GM21528 (cell line): ENCODE measurements around the gene APIP.
"Not testable (repeated sequence)": the region's sequence is repeated elsewhere in the genome, so short reads cannot be mapped to it uniquely, and the experiment has no call there.

ENCODE experiments used
- ATAC-seq: cut with Tn5 transposase; IDR thresholded peaks from one replicate; pipeline ENCODE4 v1.9.1; 2021; ENCODE audit warnings: mild to moderate bottlenecking, moderate library complexity; ENCODE audit not compliant: unreplicated experiment, low FRiP score

Gene APIP

DNA sequence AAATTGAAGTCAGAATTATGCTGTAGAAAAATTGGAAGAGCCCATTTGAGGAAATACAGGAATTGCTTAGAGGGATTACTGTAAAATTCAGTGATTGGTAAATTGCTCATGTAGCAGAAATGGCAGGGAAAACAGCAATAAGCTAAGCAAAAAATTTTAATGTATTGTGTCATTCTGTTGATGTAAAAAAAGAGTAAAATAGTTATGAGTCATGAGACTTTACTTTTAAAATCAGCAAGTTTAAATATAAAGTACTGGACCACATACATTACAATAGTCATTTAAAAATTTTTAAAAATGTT, 10.6 kb upstream of the APIP start:
- no peak for ATAC-seq

DNA sequence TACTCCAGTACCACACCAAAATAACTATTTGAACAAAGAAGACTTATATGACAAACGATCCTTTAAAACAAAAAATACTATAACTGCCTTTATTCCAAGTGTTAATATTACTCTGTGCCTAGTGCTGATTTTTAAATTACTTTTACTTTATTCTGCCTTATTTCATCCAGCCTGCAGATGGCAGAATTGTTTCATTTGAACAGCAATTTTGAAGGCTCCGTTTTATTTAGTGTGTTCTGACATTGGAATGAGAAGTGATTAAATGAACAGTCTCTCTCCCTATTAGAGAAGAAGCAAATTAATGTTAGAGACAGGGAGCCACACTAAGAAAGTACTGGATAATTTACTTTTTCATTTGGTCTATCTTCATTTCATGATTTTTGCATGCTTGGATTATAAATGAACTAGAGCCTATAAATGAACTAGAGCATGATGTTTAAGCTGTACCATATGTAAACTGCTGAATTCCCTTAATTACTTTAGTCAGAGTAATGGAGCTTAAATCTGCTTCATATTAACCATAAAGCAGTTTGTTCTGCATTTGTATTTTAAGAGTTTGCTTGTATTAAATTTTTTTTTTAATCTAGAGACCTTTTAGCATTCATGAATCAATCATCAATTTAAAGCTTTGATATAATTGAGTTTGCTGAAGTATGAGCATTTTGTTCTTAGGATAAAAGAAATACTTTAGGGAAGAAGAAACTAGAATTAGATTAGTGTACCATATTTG, 10.1 kb upstream of the APIP start:
- ATAC-seq, result no peak

DNA sequence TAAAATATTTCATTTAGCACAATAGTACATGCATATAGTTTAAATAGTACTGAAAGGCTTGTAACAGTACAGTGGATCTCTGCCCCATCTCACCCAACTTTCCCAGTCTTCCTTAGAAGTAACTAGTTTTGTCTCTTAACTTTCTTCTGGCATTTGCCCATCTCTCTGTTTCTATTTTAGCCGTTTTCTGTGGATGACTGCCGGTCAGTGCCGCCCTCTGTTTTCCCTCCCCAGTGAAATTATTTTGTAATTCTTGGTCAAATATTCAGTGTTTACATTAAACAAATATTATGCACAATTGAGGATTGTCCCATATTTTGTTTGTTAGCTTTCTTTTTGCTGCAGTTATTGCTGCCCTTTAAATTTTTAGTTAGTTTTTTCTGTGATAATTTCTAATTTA, 8.5 kb upstream of the APIP start:
- no peak for ATAC-seq

DNA sequence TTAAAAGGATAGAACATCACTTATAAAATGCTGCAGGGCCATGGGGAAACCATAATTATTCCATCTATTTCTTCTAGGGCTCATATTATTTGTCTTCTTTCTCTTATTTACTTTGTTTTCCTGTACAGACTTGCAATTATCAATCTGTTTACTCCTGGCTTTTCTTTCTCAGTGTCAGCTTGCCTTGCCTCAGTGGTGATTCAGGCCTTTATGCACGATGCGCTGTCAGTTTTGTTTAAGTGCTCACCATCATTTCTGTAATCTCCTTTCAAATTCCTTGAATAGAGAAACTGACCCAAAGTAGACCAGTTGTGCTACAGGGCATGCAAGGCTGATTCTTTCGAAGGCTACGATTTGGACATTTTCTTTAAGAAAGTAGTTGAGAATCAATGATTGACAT, 5.0 kb upstream of the APIP start:
- no peak for ATAC-seq

DNA sequence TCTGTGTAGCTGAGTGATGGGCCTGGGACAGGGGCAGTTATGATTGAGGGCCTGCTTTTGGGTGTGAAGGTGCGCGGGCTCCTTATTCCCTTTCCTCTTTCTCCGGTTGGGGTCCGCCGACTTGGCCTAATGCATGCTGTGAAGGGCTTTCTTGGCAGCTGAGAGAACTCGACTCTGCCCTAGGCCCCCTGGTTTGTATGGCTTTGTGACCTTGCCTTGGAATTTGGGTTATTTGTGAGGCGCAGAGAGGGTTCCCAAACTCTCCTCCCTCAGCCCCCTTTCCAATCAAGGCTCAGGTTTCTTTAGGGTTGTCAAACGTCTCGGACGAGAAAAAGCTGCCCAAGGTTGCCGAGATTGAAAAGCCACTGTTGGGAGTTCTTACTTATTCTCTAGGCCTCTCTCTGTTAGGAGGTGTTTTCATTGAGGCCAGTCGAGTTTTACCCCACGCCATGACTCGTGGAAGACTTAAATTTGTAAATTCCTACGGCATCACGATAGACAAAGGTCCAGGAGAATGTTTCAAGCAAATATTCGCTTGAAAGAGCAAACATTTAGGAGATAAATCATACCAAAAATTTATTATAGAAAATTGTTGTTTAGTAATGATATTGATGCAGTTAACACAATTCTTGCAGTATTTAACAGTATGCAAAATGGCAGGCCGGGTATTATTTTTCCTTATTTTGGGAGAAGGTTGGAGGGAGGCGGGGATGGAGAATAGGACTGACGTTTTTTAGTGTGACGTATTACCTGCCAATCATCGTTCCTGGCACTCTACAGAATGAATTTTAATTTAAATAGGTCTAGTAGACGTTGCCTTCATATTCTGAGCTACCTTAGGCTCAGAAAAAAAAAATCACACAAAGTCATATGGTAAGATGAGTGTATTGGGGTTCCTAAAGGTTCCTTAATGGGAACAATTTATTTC, 928 bp upstream of the APIP start:
- ATAC-seq, result peak; percentile 37

DNA sequence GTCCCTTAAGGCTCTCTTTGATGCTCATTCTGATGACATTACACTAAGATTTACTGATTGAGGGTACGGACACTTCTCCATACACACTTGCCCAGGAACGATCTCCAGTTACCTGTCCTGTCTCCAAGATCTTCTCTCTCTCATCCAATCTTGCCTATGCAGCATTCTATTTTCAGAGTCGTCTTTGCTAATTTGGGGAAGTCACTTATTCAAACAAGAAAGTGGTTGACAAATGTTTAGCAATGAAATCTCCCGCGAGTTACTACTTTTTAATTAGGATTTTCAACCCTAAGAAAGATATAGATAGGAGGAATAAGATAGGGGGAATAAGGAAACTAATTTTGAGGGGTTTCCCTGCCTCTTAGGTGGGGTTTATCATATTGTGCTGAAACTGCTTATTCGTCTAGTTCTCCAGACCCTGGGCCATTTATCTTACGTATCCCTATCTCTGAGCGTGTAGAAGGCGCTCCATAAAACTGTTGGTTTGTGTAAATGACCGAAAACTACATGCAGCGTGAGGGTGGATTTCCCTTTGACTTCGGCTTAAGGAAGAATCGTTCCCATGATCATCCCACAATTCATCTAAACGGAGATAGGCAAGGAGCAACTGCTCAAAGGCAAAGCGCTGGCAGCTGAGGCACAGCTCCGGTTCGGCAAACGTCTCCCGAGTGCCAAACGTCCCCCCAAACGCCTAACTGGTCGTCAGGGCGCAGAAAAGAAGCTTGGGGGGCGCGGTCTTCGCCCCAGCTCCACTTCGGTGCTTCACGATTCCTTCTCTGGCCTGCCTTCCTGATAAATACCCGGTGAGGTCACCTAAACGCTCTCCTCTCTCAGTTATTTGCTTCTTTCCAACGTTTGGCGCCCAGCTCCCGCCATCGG, 804 bp downstream of the APIP start:
- ATAC-seq, result peak; percentile 13

DNA sequence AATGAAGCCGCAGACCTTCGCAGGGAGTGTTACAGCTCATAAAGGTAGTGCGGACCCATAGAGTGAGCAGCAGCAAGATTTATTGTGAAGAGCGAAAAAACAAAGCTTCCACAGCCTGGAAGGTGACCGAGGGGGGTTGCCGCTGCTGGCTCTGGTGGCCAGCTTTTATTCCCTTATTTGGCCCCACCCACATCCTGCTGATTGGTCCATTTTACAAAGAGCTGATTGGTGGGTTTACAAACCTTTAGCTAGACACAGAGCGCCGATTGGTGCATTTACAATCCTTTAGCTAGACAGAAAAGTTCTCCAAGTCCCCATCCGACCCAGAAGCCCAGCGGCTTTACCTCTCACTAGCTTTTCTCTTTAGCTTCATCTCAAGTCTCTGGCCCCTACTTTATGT, 2.6 kb downstream of the APIP start:
- not testable (repeated sequence) for ATAC-seq

DNA sequence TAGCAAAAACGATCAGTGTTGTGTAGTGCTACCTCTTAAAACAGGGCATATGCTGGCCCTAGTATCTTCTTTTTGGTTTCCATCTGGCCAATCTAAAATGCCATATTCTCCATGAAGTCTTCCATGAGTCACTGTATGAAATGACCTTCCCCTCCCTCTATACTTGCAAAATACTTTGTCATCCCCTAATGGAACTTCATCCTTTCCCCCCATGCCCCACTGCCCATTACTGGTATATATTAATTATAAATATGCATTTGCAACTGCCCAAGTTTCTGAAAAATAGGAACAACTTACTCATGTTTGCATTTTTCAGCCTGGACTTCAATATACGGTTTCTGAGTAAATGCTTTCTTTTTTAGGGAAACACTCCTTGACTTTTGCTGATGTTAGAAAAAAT, 4.5 kb downstream of the APIP start:
- ATAC-seq, result no peak

DNA sequence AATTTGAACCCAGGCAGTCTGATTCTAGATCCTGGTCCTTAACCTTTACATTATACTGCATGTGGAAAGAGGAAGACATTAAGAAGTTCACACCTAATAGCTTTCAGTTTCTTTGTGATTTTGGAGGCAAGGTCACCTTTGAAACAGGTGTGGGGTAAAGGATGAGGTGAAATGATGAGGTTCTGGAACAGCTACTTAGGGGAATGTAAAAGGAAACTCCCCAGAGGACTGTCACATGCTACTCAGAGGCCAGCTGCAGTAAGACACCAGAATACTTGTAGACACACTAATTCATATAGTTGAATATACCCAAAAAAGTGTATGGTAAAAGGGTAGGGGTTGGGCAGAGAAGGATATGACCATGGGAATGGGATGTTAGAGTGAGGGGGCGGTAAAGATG, 5.4 kb downstream of the APIP start:
- ATAC-seq, result no peak

DNA sequence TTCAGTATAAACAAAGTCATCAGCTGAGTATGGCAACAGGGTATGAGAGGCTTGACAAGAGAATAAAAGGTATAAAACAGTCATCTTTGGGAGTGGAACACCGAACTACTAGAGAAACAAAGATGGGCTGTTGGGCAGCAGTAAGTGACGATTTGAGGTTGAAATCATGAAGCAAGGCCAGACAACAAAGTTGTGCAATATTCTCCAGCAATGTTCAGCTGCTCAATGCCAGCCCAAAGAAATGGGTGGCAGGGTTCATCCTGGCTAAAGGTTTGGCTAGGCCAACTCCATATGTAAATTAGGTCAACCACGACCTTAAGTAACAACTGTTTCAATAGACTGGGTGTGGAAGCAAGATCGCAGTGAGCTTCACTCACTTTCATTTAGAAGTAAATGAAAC, 6.2 kb downstream of the APIP start:
- ATAC-seq, result no peak

DNA sequence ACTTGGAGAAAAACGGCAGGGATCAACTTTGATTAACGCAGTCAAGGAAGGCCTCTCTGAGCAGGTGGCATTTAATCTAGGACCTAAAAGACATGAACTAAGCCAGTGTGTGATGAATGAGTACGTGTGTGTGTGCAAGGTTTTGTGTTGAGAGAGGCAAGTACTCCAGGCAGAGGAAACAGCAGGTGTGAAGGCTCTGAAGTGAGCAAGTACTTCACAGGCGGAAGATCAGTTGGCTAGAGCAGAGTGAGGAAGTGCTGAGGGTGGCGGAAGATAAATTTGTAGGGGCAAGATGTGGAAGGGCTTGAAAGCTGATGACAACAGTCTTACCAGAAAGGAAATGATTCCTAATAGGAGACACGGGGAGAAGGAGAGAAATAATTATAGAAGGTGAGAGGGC, 6.8 kb downstream of the APIP start:
- no peak for ATAC-seq

DNA sequence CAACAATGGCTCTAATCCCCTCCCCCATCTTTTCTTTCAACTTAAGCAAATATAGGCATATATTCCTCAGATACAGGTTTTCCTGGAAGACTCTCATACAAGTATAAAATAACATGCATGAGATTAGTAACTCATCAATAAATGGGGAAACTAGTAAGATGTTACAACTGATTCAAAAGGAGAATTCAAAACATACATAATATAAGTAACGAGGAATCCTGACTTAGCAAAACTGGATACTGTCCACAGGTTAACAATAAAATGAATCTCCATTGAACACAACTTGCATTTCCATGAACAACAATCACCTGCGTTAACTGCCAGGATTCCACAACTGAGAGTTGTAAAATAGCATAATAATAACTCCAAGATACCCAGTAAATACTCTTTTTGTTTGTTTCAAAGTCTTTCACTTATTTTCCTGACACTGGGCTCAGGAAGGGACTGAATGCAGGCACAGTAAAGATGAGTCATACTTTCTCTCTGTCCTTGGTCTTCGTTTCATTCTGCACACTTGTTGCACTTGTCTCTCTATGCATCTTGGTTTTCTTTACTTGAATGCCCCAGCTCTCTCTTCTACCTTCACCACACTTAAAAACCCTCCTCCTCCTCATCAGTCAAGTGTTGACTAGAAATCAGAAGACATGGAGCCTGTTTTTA, 8.1 kb downstream of the APIP start:
- no peak for ATAC-seq

DNA sequence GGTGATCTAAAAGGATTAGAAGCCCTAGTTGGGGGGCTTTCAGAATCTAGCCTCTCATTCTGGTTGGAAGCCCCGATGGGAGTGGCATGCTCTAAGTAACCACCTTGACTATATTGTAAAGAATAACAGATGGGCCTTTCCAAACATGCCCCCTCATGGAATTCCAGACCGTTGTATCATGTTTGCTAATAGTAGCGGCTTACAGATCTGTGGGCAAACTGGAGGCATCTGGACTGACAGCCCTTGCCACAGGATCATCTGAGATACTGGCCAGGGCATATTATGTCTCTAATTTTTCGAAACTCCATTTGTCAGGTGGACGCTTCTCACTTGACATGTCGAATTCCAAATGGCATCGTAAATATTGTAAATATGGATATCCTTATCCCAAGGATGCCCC, 10.5 kb downstream of the APIP start:
- ATAC-seq, result no peak

DNA sequence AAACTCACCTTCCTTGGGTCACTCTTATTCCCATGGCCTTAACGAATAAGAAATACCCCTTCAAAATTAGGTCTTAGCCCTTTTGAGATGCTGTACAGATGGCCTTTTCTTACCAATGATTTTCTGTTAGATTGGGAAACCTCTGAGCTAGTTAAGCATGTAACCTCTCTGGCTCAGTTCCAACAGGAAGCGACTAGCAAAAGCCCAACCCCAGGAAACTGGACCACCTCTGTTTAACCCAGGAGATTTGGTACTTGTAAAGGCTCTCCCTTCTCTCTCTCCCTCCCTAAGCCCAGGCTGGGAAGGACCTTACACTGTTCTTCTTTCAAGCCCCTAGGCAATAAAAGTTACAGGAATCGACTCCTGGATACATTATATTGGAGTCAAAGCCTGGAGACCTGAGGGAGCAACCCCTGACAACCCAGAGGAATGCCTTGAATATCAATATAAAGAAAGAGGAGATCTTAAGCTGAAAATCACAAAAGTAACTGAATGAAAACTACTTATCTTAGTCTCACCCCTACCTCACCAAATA, 11.7 kb downstream of the APIP start:
- ATAC-seq, result no peak

DNA sequence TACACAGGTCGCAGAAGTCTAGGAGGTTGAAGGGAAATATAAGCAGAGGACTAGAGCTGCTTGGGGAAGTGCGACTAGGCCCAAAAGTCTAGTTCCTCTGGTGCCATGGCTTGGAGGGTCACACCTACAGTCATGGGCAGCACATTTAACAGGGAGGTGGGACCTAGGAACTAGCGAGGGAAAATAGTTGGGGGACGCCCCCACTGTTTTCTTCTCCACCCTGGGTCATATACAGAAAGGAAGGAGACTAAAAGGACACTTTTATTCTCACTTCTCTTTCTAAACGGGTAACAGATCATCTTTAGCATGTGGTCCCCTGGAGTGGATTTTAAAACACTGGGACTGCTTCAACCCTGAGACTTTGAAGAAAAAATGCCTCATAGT, 16.6 kb downstream of the APIP start:
- no peak for ATAC-seq

DNA sequence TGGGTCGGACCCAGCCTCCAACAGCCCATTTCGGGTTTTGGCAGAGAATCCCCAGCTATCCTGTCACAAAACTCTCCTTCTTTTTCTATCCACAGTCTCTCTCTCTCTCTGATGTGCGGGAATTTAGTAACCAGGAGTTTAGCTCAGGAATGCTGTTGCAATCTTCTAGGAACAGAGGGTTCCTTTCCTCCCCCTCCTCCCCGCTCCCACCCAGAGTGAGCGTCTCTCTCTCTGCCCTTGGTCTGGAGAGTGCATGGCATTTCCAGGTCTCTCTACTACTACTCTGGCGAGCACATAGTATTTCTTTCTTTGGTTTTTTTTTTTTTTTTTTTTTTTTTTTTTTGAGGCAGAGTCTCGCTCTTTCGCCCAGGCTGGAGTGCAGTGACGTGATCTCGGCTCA, 17.7 kb downstream of the APIP start:
- no peak for ATAC-seq

DNA sequence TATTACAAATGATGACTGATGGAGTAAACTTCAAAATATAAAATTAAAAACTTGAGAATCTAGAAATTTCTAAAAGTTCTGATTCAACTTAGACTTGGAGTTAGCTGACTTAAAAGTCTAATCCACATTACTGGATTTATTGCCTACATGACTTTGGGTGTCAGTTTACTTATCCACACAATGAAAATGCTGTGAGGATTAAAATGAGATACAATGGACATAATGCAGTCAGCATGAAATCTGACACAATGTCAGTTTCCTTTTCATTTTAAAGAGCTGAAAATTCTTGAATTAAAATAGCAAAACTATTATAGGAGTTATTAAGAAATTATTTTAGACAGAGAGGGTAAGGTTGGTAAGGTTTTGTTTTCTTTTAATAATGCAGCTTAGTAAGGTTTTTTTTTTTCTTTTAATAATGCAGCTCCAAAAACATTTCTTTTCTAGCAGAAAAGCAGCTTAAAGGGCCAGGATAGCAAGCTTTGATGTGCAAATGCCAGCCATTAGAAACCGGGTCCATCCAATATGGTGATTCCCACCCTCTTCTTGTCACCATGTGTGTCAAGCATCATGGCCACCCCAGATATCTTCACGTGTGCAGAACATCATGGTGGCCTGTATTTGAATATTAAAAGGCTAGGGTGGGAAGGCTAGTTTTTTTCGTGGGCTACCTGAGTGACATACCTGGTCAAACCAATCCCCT, 18.9 kb downstream of the APIP start:
- ATAC-seq, result no peak

DNA sequence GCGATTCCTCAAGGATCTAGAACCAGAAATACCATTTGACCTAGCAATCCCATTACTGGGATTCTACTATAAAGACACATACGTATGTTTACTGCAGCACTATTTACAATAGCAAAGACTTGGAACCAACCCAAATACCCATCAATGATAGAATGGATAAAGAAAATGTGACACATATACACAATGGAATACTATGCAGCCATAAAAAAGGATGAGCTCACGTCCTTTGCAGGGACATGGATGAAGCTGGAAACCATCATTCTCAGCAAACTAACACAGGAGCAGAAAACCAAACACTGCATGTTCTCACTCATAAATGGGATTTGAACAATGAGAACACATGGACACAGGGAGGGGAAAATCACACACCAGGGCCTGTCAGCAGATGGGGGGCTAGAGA, 20.0 kb downstream of the APIP start:
- ATAC-seq, result not testable (repeated sequence)

DNA sequence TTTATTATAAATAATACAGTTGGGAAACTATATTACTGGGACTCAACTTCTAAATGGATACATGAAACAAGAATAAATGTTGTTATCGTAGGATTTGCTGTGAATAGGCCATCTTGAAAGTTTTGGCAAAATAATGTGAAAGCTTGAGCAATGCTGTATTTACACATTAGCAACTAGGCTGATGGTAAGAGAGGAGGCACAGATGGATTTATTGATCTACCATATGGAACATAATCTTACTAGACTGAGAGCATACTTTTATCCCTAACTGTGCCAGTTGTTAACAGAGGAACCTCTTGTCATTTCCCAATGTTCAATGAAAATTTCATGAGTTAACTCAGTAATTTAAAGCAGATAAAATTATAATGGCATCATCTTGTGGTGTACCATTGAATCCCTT, 22.8 kb downstream of the APIP start:
- ATAC-seq, result no peak

DNA sequence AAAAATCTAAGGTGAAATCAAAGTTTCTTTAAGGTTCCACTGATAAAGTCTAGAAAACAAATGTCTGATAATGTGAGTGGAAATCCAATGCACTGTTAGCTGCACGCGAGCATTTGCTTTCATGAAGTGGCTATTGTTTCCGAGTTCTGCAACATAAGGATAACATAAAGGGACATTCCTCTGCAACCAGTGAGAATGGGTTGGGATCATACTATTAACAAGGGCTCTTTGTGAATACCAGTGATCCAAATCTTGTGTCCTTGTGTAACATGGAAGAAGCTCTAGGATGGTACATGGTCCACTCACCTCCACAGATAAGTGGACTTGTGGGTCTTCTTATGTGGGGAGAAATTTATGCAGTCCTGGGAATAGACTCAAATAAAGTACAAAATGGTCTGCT, 24.6 kb downstream of the APIP start:
- no peak for ATAC-seq
